Measurements from ENCODE around the gene CES1.
"Not testable (repeated sequence)": the region's sequence is repeated elsewhere in the genome, so short reads cannot be mapped to it uniquely, and the experiment has no call there.

CES1 gene

GRCh38 chr16:55832773-55833691 is at the start of gene CES1:
Gene CES1, minus strand, starts transcription at chr16:55833096. Its CDS starts 41 bp downstream, at chr16:55833055.
- no peak for DNase-seq (ENCODE audit: extremely low read depth in 1 of 2, low read depth in 1 of 2)

DNA sequence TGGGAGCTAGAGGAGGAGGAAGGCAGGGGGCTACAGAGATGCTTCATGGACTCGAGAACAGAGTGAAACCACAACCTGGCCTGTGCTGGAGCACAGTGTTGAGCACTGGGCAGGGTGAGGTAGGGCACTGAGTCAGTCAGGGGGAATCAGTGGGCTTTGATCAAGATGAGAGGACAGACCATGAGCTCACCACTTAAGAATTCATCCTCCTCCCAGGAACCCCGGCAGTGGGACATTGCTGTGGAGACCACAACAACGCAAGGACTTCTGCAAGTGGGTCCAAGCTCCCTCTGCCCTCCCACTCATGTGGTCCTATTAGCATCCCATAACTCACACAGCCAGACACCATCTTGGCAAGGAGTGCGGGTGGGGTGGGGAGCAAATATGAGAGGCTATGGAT is 44.0 kb upstream of the CES1 start:
- no peak for DNase-seq (ENCODE audit: extremely low read depth in 1 of 2, low read depth in 1 of 2)

GRCh38 chr16:55875273-55875672 is 42.4 kb upstream of the CES1 start, which contains the start of gene CES5A:
Gene CES5A, minus strand, starts transcription at chr16:55875373. Its CDS starts 152 bp downstream, at chr16:55875221.
- no peak for DNase-seq (ENCODE audit: extremely low read depth in 1 of 2, low read depth in 1 of 2)

- DNase-seq (ENCODE audit: extremely low read depth in 1 of 2, low read depth in 1 of 2) = no peak
Observed at GRCh38 chr16:55873122-55873521, 40.2 kb upstream of the CES1 start.

- DNase-seq (ENCODE audit: extremely low read depth in 1 of 2, low read depth in 1 of 2) = no peak
Observed at GRCh38 chr16:55872130-55872529, 39.2 kb upstream of the CES1 start.

DNA sequence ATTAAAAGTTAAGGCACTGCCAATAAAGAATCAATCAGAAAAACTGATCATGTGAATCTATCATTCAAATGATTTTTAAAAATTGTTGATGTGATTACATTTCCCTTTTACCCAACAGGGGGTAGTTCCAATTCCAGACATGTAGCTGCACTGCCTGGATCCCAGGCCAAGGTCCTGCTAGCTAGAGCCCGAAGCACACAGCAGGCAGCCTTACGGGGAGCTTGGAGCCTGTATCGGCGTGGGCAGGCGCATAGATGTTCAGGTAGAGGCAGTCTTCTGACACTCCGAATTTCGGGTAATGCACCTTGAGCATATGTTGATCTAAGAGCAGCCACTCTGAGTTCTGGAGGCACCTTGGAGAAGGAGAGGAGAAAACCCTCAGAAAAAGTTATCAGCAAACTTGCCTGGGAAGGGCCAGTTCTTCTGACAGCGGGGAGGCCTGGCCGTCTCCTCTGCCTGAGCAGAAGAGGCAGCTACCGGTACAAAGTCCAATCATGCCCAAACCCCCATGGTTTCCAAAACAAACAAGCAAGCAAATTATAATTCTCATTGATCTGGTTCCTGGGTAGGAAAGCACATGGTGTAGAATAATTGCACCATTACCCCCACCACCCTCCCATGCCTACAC is 38.6 kb upstream of the CES1 start:
- no peak for DNase-seq (ENCODE audit: extremely low read depth in 1 of 2, low read depth in 1 of 2)

DNA sequence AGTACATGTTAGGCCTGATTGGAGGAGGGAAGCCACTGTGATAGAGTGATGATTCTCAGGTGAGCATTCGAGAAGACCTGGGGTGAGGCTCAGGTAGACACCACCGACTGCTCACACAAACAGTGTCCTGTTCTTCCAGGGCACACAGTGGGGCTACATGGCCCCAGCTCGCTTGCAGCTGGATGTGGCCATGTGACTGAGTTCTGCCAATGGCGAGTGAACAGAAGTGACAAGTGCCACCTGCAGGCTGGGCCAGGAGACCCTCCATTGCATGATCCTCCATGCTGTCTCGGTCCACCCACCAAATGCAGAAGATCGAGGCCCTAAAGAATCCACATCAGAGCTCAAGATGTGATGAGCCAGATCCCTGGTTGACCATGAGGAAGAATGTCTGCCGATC is 36.1 kb upstream of the CES1 start:
- DNase-seq (ENCODE audit: extremely low read depth in 1 of 2, low read depth in 1 of 2) = no peak

- DNase-seq (ENCODE audit: extremely low read depth in 1 of 2, low read depth in 1 of 2) = no peak
Observed at GRCh38 chr16:55868137-55868536, 35.2 kb upstream of the CES1 start.

DNA sequence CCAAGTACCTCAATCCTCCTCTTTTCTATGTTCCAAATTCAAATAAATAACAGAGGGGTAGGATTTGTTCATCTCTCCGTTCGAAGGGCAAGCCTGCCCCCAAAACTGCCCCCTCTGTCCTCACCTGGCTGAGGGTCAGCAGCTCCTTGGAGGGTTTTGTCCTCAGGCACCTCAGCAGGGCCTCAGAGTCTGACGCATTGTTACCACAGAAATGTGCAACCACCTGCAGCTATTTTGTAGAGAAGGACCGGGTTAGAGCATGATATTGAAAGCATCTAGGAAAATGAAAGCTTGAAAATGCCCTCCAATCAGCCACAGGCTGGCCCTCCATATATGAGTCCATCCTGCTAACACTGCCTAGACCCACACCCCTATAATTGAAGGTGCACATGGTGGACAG is 28.4 kb upstream of the CES1 start:
- DNase-seq (ENCODE audit: extremely low read depth in 1 of 2, low read depth in 1 of 2) = no peak

- DNase-seq (ENCODE audit: extremely low read depth in 1 of 2, low read depth in 1 of 2) = not testable (repeated sequence)
Observed at GRCh38 chr16:55857650-55858049, 24.8 kb upstream of the CES1 start.

DNA sequence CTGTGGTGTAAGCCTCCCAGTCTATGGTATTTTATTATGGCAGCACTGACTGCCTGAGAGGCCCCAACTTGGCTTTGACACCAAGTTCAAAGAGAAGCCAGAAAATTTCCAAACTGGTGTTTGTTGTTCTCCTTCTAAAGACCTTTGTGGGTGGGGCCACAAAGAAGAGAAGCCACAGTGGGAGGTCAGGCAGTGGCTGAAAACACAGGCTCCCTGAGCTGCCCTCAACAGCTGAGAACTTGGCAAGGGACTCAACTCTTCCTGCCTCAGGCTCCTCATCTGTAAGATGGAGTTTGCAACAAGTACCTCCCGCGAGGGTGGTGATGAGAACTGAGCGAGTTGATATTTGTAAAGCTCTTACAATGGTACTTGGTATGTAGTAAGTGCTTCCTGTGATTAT is 24.1 kb upstream of the CES1 start:
- DNase-seq (ENCODE audit: extremely low read depth in 1 of 2, low read depth in 1 of 2) = no peak

DNA sequence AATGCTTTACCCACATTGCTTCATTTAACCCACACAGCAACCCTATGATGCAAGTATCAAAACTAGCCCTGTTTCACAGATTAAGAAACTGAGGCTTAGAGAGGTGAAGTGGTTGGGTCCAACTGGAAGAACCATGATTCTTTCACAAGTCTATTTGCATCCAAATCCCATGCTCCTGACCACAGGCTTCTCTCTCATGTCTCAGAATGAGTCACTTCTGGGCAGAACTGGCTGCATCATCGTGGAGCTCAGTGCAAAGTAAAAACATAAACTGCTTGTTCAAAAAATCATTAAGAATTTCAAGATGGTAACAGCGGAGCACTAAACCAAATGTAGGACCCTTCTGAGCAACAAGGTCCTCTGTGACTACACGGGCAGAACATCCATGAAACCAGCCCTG is 20.2 kb upstream of the CES1 start:
- no peak for DNase-seq (ENCODE audit: extremely low read depth in 1 of 2, low read depth in 1 of 2)

- DNase-seq (ENCODE audit: extremely low read depth in 1 of 2, low read depth in 1 of 2) = no peak
Observed at GRCh38 chr16:55849536-55849935, 16.6 kb upstream of the CES1 start.

- no peak for DNase-seq (ENCODE audit: extremely low read depth in 1 of 2, low read depth in 1 of 2)
Observed at GRCh38 chr16:55846598-55847346, 13.9 kb upstream of the CES1 start.

DNA sequence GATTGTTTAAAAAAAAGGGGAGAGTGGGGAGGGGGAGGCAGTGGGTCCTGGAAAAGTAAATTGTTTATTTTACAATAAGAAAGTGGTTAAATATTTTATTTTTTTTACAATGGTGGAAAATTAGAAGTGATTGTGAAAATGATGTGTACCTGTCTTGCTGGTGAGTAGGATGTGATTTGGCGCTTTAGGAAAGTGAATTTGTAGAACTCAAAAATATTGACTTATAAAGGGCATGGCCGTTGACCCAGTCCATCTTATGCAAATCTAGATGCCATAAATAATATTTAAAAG is 10.2 kb upstream of the CES1 start:
- DNase-seq (ENCODE audit: extremely low read depth in 1 of 2, low read depth in 1 of 2) = no peak

- no peak for DNase-seq (ENCODE audit: extremely low read depth in 1 of 2, low read depth in 1 of 2)
Observed at GRCh38 chr16:55842369-55843104, 9.6 kb upstream of the CES1 start.

DNA sequence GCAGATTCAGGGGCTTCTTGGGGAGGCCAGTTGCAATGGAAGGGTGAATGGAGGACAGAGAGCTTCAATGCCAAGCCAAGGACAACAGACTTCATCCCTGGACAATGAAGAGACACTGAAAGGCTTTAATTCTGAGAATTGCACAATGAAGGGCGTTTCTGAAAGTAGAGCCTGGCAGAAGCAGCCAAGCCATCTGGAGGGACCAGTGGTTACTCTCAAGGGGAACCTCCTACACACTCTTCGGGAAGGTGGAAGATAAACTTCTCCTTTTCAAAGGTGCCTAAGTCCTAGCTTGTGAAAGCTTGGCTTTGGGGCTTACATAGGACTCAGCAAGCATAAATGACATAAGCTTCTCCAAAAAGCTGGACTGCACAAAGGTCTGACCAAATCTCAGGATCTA is 6.2 kb upstream of the CES1 start:
- DNase-seq (ENCODE audit: extremely low read depth in 1 of 2, low read depth in 1 of 2) = no peak

- no peak for DNase-seq (ENCODE audit: extremely low read depth in 1 of 2, low read depth in 1 of 2)
Observed at GRCh38 chr16:55836158-55836611, 3.3 kb upstream of the CES1 start.

GRCh38 chr16:55835581-55835980 is 2.7 kb upstream of the CES1 start:
- DNase-seq (ENCODE audit: extremely low read depth in 1 of 2, low read depth in 1 of 2) = no peak

DNA sequence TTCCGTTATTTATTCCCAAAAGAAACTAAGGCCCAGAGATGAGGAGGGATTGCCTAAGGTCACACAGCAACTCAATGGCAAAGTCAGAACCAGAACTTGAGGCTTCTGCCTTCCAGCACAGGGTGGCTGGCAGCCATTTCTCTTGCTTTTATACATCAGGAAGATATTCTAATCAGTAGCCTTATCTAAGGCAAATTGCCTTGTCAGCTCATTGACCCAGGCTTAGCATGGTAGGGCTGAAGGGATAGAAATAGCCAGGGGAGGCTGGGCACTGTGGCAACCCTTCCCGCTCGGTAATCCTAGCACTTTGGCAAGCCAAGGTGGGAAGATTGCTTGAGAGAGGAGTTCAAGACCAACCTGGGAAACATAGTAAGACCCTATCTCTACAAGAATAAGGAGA is 2.3 kb upstream of the CES1 start:
- not testable (repeated sequence) for DNase-seq (ENCODE audit: extremely low read depth in 1 of 2, low read depth in 1 of 2)

- no peak for DNase-seq (ENCODE audit: extremely low read depth in 1 of 2, low read depth in 1 of 2)
Observed at GRCh38 chr16:55834049-55834448, 1.2 kb upstream of the CES1 start.
